Muscle layer of duodenum (tissue), 2 donors: ENCODE data around the gene SDF2.

ENCODE experiments used
- H3K27ac ChIP-seq: one replicate; pipeline ENCODE4 v1.7.0; 2013; ENCODE audit warnings: mild to moderate bottlenecking, low read length
- H3K27me3 ChIP-seq: one replicate; pipeline ENCODE4 v1.7.0; 2013; ENCODE audit warnings: low read depth, mild to moderate bottlenecking, control low read depth, low read length
- H3K36me3 ChIP-seq, 2 donors: one replicate each; pipeline ENCODE4 v1.7.0; 2013; ENCODE audit warnings: low read length in 2 of 2, control low read depth in 1 of 2, mild to moderate bottlenecking in 1 of 2; ENCODE audit not compliant: insufficient read depth in 2 of 2, control insufficient read depth in 1 of 2
- H3K4me1 ChIP-seq, 2 donors: one replicate each; pipeline ENCODE4 v1.7.0; 2013; ENCODE audit warnings: low read length in 2 of 2, mild to moderate bottlenecking in 2 of 2, control low read depth in 1 of 2, moderate library complexity in 1 of 2; ENCODE audit not compliant: insufficient read depth in 2 of 2, control insufficient read depth in 1 of 2
- H3K4me3 ChIP-seq, 2 donors: one replicate each; pipeline ENCODE4 v1.7.0; 2013; ENCODE audit warnings: low read length in 2 of 2, low read depth in 1 of 2, mild to moderate bottlenecking in 1 of 2
- H3K9me3 ChIP-seq, 2 donors: one replicate each; pipeline ENCODE4 v1.7.0; 2013; ENCODE audit warnings: low read length in 2 of 2, control low read depth in 1 of 2, mild to moderate bottlenecking in 1 of 2; ENCODE audit not compliant: control insufficient read depth in 1 of 2
- donor health status: healthy.

The SDF2 gene, protein sequence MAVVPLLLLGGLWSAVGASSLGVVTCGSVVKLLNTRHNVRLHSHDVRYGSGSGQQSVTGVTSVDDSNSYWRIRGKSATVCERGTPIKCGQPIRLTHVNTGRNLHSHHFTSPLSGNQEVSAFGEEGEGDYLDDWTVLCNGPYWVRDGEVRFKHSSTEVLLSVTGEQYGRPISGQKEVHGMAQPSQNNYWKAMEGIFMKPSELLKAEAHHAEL

DNA sequence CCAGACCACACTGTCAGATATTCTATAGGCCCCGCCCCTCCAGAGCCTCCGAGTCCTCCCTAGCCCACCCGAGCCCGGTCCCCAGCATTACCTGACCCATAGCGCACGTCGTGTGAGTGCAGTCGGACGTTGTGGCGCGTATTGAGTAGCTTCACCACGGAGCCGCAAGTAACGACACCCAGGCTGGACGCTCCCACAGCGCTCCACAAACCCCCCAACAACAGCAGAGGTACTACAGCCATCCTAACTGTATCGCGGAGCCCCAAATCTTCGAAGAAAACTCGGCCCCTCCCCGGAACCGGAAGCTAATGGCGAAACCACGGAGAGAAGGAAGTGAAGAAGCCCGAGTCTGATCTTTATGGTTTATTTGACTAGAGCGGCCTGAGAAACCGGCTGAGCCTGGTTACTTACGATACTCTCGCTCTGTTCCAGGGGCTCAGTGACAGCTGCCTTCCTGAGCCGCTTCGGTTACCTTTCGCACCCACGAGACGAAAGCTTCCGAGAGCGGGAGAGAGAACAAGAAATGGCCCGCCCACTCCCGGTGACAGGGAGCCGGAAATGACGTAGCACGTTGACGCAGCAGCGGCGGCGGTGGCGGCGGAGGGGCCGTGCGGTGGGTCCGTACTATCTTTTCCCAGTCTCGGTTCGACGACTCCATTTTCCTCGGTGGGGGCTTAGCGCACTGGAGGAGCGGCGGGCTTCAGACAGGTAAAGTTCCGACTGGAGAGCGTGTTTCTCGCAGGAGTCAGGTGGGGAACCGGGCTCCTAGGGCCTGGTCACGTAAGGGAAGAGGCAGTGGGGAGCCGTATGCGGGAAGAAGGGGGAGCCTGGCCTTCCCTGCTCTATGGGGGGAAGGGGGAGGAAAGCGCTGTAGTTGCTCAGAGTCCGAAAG, at the start of gene SDF2, which contains the start of gene SUPT6H:
Gene SDF2 (minus strand): TSS at position 272 of the 892 bp plus-strand sequence. CDS start 30 bp downstream, at position 242.
Gene SUPT6H (plus strand): TSS at position 571 of the 892 bp plus-strand sequence. CDS start 11,197 bp downstream, outside the sequence.
- Histone ChIP-seq H3K4me3 (peak within 1 kb of the TSS; percentile 89 to 98), H3K4me1 (peaks cover 14 to 38% of the 10 kb centered on the region in 2 donors), H3K9me3 (no peaks in the 10 kb centered on the region), H3K36me3 (peaks cover 5 to 29% of the 10 kb centered on the region in 2 donors), H3K27ac (peak within 1 kb of the TSS; percentile 100), H3K27me3 (no peaks in the 10 kb centered on the region)

DNA sequence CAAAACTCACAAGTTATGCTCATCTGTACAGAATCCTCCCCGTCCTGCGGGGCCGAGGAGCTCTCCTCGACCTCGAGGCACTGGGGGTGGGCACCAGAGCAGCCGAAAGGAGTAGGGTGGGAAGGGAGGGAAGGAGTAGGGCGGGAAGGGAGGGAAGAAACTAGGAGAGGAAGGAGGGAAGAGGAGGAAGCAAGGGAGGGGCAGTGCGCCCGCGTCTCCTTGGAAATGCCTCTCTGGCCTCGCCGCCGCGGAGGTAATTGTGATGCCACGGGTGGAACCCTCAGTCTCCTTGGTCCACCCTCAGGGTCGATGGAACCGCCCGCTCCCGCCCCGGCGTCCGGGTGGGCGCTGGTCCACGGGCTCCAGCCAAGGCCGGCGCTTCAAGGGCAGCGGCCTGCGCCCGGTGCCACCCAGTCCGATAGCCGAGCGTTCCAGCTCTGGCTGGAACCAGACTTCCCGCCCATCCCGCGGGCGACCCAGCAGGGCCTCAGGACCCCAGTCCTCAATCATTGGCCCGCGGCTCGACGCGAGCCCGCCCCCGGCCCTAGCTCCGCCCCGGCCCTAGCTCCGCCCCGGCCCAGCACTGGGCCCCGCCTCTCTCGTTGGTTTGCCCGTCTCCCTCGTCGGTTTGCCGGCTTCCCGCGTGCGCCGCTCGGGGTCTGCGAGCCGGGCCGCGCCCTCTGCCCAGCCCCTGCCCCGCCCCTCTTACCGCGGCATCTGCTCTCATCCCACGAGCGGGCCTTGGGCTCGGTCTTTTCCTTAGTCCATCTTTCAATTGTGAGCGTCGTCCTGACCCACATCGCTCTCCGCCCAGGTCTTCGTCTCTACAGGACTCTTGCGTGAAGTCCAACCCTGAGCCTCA, 49.4 kb upstream of the SDF2 start:
- H3K4me3 ChIP-seq = peak overlapping the region; percentile 66 to 81

DNA sequence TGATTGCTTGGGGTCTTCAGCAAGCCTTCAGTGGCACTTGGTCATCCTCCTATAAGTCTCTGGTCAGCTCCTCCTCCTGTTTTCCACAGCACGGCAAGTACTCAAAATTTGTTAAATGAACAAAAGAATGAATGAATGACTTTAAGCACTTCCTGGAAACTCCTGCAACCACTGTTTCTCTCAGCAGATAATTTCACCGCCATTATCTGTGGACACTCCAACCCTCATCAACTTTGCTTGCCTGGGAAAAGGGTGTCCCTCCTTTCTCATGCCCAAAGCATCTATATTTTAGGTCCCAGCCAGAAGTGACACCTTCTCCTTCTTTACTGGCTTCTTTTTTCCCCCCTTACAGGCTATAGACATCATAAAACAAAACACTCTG, 45.6 kb upstream of the SDF2 start:
- H3K36me3 ChIP-seq = peaks cover 14 to 24% of the 10 kb centered on the region in 2 donors
- H3K4me3 ChIP-seq = no peak overlapping the region
- H3K9me3 ChIP-seq = no peaks in the 10 kb centered on the region
- peaks cover 0 to 17% of the 10 kb centered on the region in 2 donors for H3K4me1 ChIP-seq
- no peaks in the 10 kb centered on the region for H3K27me3 ChIP-seq
- no peak overlapping the region for H3K27ac ChIP-seq

More for the DNA sequence above, 49.4 kb upstream of the SDF2 start:
- Histone ChIP-seq H3K27ac (peak overlapping the region; percentile 82), H3K36me3 (peaks cover 0 to 18% of the 10 kb centered on the region in 2 donors), H3K9me3 (no peaks in the 10 kb centered on the region), H3K4me1 (peaks cover 0 to 28% of the 10 kb centered on the region in 2 donors), H3K27me3 (no peaks in the 10 kb centered on the region)

DNA sequence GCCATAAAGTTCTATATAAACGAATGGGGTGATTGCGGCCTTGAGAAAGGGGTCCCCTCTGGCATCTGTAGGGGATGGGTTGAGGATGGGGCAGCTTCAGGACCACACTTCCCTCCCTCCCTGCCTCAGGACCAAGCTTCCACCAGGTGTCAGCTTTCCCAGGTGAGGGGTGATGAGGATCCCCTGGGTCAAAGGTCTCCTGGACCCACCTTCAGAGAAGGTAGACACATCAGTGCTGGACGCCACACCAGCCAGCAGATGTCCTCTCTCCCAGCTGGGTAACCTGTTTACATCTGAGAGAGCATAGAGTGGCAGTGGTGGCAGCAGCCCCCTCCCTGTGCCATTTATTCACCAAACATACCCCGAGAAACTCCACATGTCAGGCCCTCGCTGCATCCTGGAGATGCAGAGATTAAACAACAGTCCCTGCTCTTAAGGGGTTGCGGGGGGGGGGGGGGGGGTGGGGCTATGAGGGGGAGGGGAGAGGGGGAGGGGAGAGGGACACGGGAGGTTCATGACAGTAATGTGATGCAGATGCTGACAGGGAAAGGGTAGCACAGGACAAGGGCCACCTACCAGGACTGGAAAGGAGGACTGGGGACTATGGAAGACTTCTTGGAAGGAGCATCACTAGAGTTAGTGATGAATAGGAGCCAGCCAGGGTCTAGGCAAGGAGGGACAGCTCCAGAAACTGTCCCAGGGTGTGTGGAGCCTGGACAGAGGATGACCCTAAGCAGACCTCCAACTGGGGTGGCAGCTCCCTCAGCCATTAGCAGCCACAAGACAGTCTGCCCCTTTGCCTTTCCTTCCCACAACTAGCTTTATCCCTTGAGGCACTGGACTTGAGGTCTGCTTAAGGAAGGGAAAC, 45.0 kb upstream of the SDF2 start:
- Histone ChIP-seq H3K4me3 (no peak overlapping the region), H3K4me1 (peaks cover 0 to 11% of the 10 kb centered on the region in 2 donors), H3K36me3 (peaks cover 20 to 30% of the 10 kb centered on the region in 2 donors), H3K9me3 (no peaks in the 10 kb centered on the region), H3K27ac (no peak overlapping the region), H3K27me3 (no peaks in the 10 kb centered on the region)

DNA sequence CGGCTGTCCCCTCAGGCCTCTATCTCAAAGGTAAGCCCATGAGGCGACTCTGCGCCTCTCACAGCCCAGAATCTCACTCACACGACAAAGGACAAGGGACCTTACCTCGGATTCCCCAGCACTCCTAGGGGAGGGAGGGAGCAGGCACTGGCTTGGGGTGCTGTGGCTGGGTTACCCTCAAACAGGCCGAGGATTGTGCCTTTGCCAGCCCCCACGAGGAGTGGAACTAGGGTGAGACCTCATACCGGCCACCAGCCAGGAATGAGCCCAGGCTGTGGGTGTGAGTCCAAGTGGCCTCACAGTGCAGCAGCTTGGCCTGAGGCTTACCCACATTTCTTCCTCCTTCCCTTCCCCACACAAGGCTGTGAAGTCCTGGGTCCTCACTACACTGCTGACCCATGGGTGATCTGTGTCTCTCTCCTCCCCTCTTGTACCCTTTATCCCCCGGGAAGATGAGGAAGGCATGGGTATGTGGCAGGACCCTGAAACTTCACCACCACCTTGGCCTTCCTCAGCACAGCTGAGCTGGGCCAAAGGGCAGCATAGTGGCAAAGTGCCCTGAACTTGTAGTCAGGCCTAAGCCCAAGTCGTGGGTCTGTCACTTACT, 44.1 kb upstream of the SDF2 start:
- no peak overlapping the region for H3K4me3 ChIP-seq
- H3K9me3 ChIP-seq = no peaks in the 10 kb centered on the region
- peaks cover 0 to 8% of the 10 kb centered on the region in 2 donors for H3K4me1 ChIP-seq
- peaks cover 29 to 39% of the 10 kb centered on the region in 2 donors for H3K36me3 ChIP-seq
- no peaks in the 10 kb centered on the region for H3K27me3 ChIP-seq
- no peak overlapping the region for H3K27ac ChIP-seq

DNA sequence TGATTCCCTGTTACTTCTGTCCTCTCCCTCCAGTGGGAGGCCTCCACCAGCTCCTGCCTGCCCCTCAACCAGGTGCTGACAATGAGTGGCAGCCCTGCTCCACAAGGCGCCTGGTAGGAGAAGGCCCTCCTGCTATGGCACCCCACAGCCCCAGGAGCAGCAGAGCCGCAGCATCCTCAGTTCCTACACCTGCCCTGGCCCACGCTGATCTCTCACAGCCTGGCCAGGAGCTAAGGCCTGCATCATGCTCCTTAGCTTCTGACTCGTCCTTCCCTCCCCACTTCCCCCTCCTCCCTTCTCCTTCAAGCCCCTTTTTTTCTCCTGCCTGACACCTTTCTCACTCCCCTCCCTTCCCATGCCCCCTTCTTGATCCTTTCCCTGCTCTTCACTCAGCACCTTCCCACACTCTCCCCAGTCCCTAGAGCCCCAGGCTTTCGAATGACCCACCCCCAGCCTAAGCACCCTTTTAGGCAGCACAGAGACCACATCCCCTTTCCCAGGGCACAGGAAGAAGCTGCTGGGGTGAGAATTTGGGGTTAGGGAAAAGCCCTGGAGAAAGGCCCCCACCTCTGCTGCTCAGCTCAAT, 43.5 kb upstream of the SDF2 start:
- no peaks in the 10 kb centered on the region for H3K27me3 ChIP-seq
- H3K4me3 ChIP-seq = no peak overlapping the region
- no peaks in the 10 kb centered on the region for H3K9me3 ChIP-seq
- H3K4me1 ChIP-seq = peaks cover 0 to 5% of the 10 kb centered on the region in 2 donors
- H3K36me3 ChIP-seq = peaks cover 36 to 46% of the 10 kb centered on the region in 2 donors
- H3K27ac ChIP-seq = no peak overlapping the region

DNA sequence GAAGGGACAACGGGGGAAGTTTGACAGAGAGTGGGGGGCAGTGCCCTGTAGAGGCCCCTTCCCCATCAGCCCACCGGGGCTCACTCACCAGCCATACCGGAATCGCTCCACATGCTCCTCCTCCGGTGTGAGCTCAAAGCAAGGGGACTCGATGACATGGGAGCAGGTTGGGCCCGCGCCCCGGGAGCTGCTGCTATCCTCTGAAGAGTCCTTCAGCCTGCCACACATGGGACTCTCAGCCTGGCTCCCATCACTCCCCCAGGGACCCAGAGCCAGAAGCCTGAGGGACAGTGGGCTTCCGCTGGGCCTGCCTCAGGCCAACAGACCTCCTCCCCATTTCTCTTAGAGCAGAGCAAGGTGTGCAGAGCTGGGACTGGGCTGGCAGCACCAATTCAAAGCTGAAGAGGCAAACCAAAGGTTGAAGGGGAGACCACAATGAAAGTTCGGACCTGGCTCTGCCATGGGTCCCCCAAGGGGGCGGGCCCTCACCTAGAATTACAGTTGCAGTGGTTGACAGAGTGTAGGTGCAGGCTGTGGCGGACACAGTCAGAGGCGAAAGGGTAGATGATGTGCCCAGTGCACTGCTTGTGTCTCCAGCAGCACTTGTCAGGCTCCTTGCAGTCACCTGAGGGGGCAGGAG, 42.6 kb upstream of the SDF2 start:
- Histone ChIP-seq H3K27me3 (no peaks in the 10 kb centered on the region), H3K9me3 (no peaks in the 10 kb centered on the region), H3K4me3 (no peak overlapping the region), H3K27ac (no peak overlapping the region), H3K4me1 (no peaks in the 10 kb centered on the region), H3K36me3 (peaks cover 44 to 54% of the 10 kb centered on the region in 2 donors)

DNA sequence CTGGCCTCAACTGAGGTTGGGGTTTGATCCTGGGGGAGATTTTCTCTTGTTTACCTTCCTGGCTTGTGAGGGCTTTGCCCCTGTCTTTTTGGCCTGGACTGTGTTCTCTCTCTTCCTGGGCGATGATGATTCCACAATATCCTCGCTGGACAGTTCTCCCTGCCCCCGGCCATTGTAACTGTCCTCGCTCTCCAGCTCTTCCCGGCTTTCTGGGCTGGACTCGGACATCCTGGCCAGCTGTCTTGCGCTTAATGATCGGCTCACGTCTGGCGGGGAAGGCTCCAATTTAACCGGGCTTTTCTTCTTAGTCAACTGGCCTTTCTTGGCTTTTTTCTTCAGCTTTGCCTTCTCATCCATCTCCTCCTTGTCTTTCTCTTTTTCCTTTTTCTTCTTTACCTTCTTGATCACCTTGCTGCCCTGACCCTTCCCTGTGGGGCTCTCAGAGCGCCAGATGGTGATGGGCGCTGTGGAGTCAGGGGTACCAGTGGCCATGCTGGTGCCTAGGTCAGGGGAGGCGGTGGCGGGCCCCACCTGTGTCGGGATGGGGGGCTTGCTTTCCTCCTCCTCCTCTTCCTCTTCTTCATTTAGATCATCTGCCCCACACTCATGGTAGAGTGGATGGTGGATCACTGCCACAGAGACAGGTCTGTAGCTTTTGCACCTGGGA, 42.0 kb upstream of the SDF2 start:
- Histone ChIP-seq H3K9me3 (no peaks in the 10 kb centered on the region), H3K4me1 (no peaks in the 10 kb centered on the region), H3K36me3 (peaks cover 51 to 61% of the 10 kb centered on the region in 2 donors), H3K27ac (no peak overlapping the region), H3K27me3 (no peaks in the 10 kb centered on the region), H3K4me3 (no peak overlapping the region)

DNA sequence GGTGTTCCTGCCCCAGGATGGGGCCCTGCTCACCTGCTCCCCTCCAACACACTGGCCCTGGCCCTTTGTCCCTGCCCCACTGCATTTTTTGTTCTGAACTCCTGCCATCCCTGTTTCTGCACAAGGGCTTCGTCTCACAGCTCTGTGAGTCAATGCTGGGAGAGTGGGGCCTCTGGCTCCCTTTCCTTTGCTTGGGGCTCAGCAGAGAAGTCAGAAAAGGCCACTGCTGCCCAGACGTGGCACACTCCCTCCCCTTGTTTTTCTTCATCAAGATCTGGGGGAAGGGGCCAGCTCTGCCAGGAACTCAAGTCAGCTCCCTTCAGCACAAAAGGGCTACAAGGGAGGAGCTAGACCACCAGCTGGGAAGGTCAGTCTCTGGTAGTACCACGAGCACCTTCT, 41.0 kb upstream of the SDF2 start:
- Histone ChIP-seq H3K4me1 (no peaks in the 10 kb centered on the region), H3K9me3 (no peaks in the 10 kb centered on the region), H3K36me3 (peaks cover 60 to 70% of the 10 kb centered on the region in 2 donors), H3K27ac (no peak overlapping the region), H3K4me3 (no peak overlapping the region), H3K27me3 (no peaks in the 10 kb centered on the region)
